Keratinocyte (primary cell): Measurements from ENCODE around the gene ZFYVE28. TPM values are rescaled to one million over a fixed set of nuclear protein-coding genes. Genes with fewer than 3 reads are reported as not detected.

Source experiments
- DNase-seq: peaks from one replicate; pipeline ENCODE4 v3.0.0-alpha.2; 2011; ENCODE audit warnings: low read depth, missing footprints, low spot score
- FAIRE-seq: peaks from 2 replicates; lab custom pipeline; 2011; peaks lifted over from hg19 to GRCh38; lab: Jason Lieb, UNC
- H2AFZ ChIP-seq: 2 replicates; pipeline ENCODE4 v1.6.0; 2012; ENCODE audit warnings: low read length, control low read depth, inconsistent platforms; ENCODE audit not compliant: control insufficient read depth
- H3K27ac ChIP-seq: 2 replicates; pipeline ENCODE4 v1.5.1; 2011; ENCODE audit warnings: low read length; ENCODE audit not compliant: control insufficient read depth, insufficient read depth
- H3K27me3 ChIP-seq: 3 replicates; pipeline ENCODE4 v1.6.0; 2011; ENCODE audit warnings: low read length; ENCODE audit not compliant: control insufficient read depth, insufficient read depth; ENCODE audit errors: extremely low read depth
- H3K36me3 ChIP-seq, 2 experiments: 2 replicates in 1 of 2; 3 replicates in 1 of 2; pipeline ENCODE4 v1.5.1; 2011; ENCODE audit warnings: low read length in 2 of 2, mild to moderate bottlenecking in 1 of 2; ENCODE audit not compliant: control insufficient read depth in 2 of 2, insufficient read depth in 2 of 2; ENCODE audit errors: extremely low read depth in 1 of 2
- H3K4me1 ChIP-seq: 3 replicates; pipeline ENCODE4 v1.5.1; 2011; ENCODE audit warnings: low read length; ENCODE audit not compliant: control insufficient read depth, insufficient read depth; ENCODE audit errors: extremely low read depth
- H3K4me2 ChIP-seq: 3 replicates; pipeline ENCODE4 v1.6.0; 2011; ENCODE audit warnings: low read depth, low read length; ENCODE audit not compliant: control insufficient read depth, insufficient read depth; ENCODE audit errors: extremely low read depth
- H3K4me3 ChIP-seq, 3 experiments: fragments of 200-600 bp in 1 of 3; sonication (generic) in 1 of 3; 2 replicates in 2 of 3; 3 replicates in 1 of 3; pipeline ENCODE4 v1.5.1; 2011 to 2016; ENCODE audit warnings: low read length in 3 of 3, mild to moderate bottlenecking in 3 of 3, control low read depth in 2 of 3, inconsistent platforms in 1 of 3, low read depth in 1 of 3, mixed read lengths in 1 of 3, mixed run types in 1 of 3, moderate library complexity in 1 of 3; ENCODE audit not compliant: control insufficient read depth in 2 of 3, insufficient read depth in 2 of 3; ENCODE audit errors: extremely low read depth in 1 of 3
- H3K79me2 ChIP-seq: 2 replicates; pipeline ENCODE4 v1.6.0; 2012; ENCODE audit warnings: low read length; ENCODE audit not compliant: control insufficient read depth, insufficient read depth
- H3K9ac ChIP-seq: 3 replicates; pipeline ENCODE4 v1.6.0; 2011; ENCODE audit warnings: low read length; ENCODE audit not compliant: control insufficient read depth, insufficient read depth; ENCODE audit errors: extremely low read depth
- H3K9me1 ChIP-seq: 3 replicates; pipeline ENCODE4 v1.6.0; 2011; ENCODE audit warnings: low read length; ENCODE audit not compliant: control insufficient read depth, insufficient read depth; ENCODE audit errors: extremely low read depth
- H3K9me3 ChIP-seq: 2 replicates; pipeline ENCODE4 v1.5.1; 2012; ENCODE audit warnings: low read depth, low read length; ENCODE audit not compliant: control insufficient read depth
- H4K20me1 ChIP-seq: 3 replicates; pipeline ENCODE4 v1.6.0; 2011; ENCODE audit warnings: low read length; ENCODE audit not compliant: control insufficient read depth, insufficient read depth; ENCODE audit errors: extremely low read depth
- CTCF ChIP-seq, 3 experiments: IDR thresholded peaks in 1 of 3; conservative IDR thresholded peaks in 1 of 3; optimal IDR thresholded peaks in 1 of 3; 2 replicates in 2 of 3; 3 replicates in 1 of 3; pipeline versions ENCODE3 to v1.5.1; 2011; ENCODE audit warnings: low read length in 3 of 3, mild to moderate bottlenecking in 3 of 3, moderate library complexity in 2 of 3, control low read depth in 1 of 3, inconsistent platforms in 1 of 3; ENCODE audit not compliant: insufficient read depth in 2 of 3; ENCODE audit errors: extremely low read depth in 1 of 3
- EZH2 ChIP-seq: IDR thresholded peaks from one replicate; pipeline ENCODE4 v1.6.1; 2012; ENCODE audit warnings: inconsistent platforms, mild to moderate bottlenecking, low read length, moderate library complexity
- dilution Hi-C: fragments of 300-500 bp; cut with MboI; formaldehyde crosslinking; loops from one replicate; pipeline ENCODE4 v1.7.0; 2020; ENCODE audit warnings: low sequenced_read_pairs; ENCODE audit not compliant: extremely low pct_ligation_motif_present
- polyA plus RNA-seq, 5 experiments: library from polyadenylated mRNA; depleted of rRNA in 3 of 5; stranded (reverse) in 3 of 5; stranded (forward) in 1 of 5; unstranded in 1 of 5; fragments of >200 nt; gene quantifications; 1 replicate in 1 of 5; 2 replicates in 3 of 5; 3 replicates in 1 of 5; pipeline versions ENCODE4 v1.2.1 to v1.2.3, GENCODE V29; 2011 to 2012; ENCODE audit warnings: missing spikeins in 2 of 5, low read depth in 1 of 5, low replicate concordance in 1 of 5

ZFYVE28 gene
- polyA plus RNA-seq, 1 donor (not counting 4 experiments of a cell fraction or from before 2014, with no cell fraction given) = 0.33 TPM

GRCh38 chr4:2425386-2426068, 7.1 kb upstream of the ZFYVE28 start:
- dilution Hi-C loops = no loop called here
- Histone ChIP-seq H3K79me2 (no peaks in the 10 kb centered on the region), H3K4me1 (no peaks in the 10 kb centered on the region), H3K4me3 (no peak overlapping the region), H3K27ac (no peak overlapping the region), H4K20me1 (no peaks in the 10 kb centered on the region), H3K4me2 (no peak overlapping the region), H3K9me1 (no peaks in the 10 kb centered on the region), H2AFZ (no peak overlapping the region), H3K9ac (no peak overlapping the region), H3K9me3 (no peaks in the 10 kb centered on the region), H3K36me3 (no peaks in the 10 kb centered on the region), H3K27me3 (peaks cover 23% of the 10 kb centered on the region)
- TF ChIP-seq EZH2 (no peak), CTCF (optimal IDR thresholded peaks at IDR 0.05 in 1 of 3, IDR thresholded peaks at IDR 0.05 in 1 of 3, conservative IDR thresholded peaks at IDR 0.05 in 1 of 3; ENCODE audit: extremely low read depth in 1 of 3, insufficient read depth in 2 of 3, low read length in 3 of 3) (no peak)
- DNase-seq (no peak), FAIRE-seq (no peak)

GRCh38 chr4:2424581-2424980, 6.1 kb upstream of the ZFYVE28 start:
- no peaks in the 10 kb centered on the region for H3K9me3 ChIP-seq
- H3K4me1 ChIP-seq = no peaks in the 10 kb centered on the region
- H2AFZ ChIP-seq = no peak overlapping the region
- H3K36me3 ChIP-seq = no peaks in the 10 kb centered on the region
- no peaks in the 10 kb centered on the region for H3K79me2 ChIP-seq
- dilution Hi-C loops = no loop called here
- no peaks in the 10 kb centered on the region for H4K20me1 ChIP-seq
- H3K9ac ChIP-seq = no peak overlapping the region
- H3K9me1 ChIP-seq = no peaks in the 10 kb centered on the region
- FAIRE-seq (no peak), DNase-seq (no peak)
- H3K27ac ChIP-seq = no peak overlapping the region
- no peak for TF ChIP-seq EZH2
- no peak overlapping the region for H3K4me3 ChIP-seq
- peaks cover 33% of the 10 kb centered on the region for H3K27me3 ChIP-seq
- H3K4me2 ChIP-seq = no peak overlapping the region

DNA sequence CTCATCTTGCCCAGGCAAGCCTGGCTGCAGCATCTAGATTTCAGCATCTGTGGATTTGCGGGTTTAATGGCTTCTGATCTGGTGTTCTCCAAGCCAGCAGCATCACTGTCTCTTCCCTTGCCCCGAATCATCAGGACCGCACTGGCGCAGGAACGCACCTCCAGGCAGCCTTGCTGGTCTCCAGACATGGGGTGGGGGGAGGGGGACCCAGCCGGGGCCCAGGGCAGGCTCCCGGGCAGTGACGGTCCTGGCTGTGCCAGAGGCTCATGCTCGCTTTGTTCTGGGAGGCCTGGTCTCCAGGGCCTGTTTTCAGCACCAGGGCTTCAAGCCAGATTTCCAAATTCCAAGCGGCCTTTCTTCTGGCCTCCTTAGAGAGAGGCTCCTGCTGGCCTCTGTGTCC, 5.2 kb upstream of the ZFYVE28 start:
- Histone ChIP-seq H3K9ac (no peak overlapping the region), H3K9me1 (no peaks in the 10 kb centered on the region), H3K36me3 (no peaks in the 10 kb centered on the region), H3K27me3 (peaks cover 39% of the 10 kb centered on the region), H3K4me1 (peaks cover 3% of the 10 kb centered on the region), H3K9me3 (no peaks in the 10 kb centered on the region), H3K79me2 (no peaks in the 10 kb centered on the region), H3K4me3 (no peak overlapping the region), H4K20me1 (no peaks in the 10 kb centered on the region), H2AFZ (no peak overlapping the region), H3K4me2 (no peak overlapping the region), H3K27ac (no peak overlapping the region)
- FAIRE-seq = no peak
- TF ChIP-seq CTCF (optimal IDR thresholded peaks at IDR 0.05 in 1 of 3, IDR thresholded peaks at IDR 0.05 in 1 of 3, conservative IDR thresholded peaks at IDR 0.05 in 1 of 3; ENCODE audit: extremely low read depth in 1 of 3, insufficient read depth in 2 of 3, low read length in 3 of 3) (no peak), EZH2 (no peak)
- dilution Hi-C loops = no loop called here
- DNase-seq = no peak
